HG03139 (cell line): ENCODE results near the gene BDKRB1.

ENCODE experiments used
- ATAC-seq: cut with Tn5 transposase; IDR thresholded peaks from one replicate; pipeline ENCODE4 v1.9.1; 2021; ENCODE audit not compliant: unreplicated experiment

BDKRB1 gene

DNA sequence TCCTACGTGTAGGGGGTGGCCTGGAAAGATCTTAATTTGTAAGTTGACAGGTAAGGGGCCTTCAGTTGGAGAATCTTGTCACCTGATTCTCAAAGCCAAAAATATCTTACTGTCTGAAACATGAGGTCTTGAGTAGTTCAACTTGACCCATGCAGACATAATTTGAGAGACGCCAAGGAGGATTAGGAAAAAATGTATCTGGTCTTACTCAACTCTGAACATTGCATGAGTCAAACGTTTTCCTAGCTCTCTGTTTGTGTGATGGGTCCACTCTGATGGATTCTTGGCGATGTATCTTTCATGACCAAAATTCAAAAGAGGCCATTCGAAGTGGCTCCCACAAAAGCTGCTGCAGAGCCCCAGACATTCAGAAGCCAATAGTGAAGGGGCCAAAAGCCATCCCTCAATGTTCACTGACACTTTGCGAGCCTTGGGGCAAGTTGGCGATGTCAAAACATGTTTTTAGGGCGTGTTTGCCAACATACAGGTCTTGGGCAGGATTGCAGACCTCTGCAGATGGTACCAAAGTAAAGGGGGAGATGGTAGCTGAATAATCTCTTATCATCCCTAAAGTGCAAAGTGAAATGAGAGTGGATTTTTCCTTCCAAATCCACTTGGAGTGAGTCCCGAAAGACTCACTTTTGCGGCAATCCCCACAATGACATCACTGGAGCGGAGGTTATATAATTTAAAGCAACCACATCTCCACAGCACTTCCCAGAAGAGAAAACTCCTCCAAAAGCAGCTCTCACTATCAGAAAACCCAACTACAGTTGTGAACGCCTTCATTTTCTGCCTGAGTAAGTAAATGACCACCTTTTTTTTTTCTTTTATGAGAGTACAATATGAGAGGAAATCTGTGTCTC lies at the start of gene BDKRB1:
TSS of gene BDKRB1 (plus strand) at position 710 of the 866 bp plus-strand sequence. CDS start 7,473 bp downstream, outside the sequence.
- no peak for ATAC-seq

DNA sequence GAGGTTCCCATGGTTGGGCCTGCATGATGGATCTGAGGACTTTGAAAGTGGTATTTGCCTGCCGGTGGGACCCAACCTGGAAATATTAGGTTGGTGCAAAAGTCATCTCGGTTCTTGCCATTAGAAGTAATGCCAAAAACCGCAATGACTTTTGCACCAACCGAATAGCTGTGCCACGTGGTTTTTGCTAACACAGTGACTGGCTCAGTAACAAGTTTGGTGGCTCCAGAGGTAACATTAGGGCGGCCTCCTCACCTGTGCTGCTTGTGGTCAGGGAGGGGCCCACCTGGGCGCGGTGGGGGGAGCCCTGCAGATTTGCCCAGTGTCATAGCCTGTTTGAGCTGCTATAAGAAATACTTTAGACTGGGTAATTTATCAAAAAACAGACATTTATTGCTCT lies 49.5 kb upstream of the BDKRB1 start:
- no peak for ATAC-seq

DNA sequence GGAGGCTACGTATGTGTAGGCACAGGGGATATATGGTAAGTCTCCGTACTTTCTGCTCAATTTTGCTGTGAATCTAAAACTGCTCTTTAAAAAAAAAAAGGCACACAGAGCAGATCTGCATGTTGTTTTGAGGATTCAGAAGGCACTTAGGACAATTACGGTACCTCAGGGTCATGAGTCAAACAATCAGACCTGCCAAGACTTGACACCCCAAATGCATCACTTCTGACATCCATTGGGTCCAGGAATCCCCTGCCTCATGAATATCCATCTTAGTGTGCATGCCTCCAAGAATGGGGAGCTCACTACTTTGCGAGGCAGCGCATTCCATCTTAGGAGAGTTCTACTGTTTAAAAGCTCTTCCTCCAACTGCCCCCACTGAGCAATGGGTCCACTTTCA lies 48.3 kb upstream of the BDKRB1 start:
- no peak for ATAC-seq

DNA sequence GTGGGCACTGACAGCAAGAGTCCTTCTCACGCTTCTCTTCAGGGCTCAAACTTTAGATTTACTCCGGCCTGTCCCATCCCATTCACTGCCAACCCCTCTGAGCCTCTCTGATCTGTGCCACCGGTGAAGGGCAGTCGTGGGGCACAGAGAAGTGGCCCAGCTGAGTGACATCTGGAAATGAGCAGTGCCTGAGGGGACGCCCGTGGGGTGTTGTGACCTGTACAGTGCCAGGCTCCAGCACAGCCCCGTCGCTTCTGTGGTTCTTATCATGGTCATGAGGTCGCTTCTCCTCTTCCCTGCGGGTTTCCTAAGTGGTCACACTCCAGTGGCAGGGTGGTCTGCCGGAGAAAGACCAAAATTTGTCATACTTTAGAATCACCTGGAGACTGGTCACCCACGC lies 47.3 kb upstream of the BDKRB1 start:
- ATAC-seq: no peak

DNA sequence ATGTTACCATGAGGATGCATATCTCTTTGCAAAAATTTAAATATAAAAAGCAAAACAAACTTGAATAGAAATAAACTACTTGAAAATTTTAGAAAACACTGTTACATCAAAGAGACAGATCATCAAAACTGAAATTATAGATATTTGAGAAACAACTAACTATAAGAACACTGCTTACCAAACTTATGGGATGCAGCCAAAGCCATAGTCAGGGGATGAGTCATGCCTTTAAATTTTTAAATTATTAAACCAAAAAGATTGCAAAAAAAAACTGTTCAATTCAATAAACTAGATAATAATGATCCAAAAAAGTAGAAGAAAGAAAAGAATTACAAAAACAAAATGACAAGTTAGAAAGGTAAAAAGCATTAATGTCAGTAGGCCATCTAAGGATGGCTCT lies 43.9 kb upstream of the BDKRB1 start:
- no peak for ATAC-seq

DNA sequence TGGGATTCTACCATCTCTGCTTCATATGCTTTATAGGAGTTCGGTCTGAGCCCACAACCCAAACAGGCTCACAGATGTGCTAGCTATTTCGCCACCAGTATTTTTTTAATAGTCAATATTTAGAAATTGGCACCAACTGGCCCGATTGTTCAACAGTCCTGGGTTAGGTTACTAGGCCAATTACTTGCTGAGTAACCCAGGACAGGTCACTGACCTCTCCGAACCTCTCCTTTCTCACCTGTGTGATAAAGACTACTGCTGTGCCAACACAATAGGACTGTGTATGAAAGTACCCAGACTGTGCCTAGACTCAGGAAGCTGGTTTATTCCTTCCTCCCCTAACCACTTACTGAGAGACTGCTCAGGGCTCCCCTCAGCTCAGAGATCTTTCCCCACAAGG lies 43.1 kb upstream of the BDKRB1 start:
- ATAC-seq: no peak

DNA sequence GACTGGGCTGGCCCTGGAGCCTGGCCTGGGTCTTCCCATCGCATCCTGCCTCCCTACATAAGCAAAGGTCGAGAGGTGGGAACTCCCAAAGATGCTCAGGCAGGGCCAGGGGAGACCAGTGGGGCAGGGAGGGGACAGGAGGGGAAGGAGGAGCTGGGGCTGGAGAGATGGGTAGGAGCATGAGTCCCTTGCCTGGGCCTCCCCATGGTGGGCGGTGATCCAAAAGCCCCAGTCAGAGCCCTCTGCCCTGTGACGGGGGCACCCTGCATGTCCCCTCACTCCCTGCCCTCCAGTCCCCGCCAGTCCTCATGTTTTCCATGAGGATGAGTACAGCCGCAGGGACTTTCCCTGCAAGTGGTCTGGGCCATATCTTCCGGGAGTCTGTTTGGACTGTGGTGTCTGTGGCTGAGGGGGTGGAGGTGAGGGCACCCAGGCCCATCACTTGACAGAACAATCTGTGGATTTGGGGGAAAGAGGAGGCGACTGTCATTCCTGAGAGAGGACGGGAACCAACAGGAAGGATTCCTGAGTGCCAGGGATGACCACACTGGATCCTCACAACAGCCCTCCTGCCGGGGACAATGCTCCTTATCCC lies 42.0 kb upstream of the BDKRB1 start:
- ATAC-seq: no peak

DNA sequence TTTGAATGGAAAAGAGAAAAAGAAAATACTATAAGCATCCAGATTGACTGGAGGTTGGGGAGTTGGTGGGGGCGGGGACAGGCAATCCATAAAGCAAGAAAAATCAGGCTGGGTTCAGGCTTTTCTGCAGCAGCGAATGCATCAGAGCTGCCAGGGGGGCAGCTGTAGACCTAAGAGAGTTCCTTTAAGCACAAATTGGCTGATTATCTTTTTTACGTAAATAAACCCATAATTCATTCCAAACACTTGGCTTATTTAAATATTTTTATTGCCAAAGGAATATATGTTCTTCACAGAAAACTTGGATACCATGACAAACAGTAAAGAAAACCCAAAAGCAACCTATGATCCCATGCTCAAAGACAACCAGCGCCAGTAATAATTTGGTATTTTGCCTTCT lies 41.2 kb upstream of the BDKRB1 start:
- no peak for ATAC-seq

DNA sequence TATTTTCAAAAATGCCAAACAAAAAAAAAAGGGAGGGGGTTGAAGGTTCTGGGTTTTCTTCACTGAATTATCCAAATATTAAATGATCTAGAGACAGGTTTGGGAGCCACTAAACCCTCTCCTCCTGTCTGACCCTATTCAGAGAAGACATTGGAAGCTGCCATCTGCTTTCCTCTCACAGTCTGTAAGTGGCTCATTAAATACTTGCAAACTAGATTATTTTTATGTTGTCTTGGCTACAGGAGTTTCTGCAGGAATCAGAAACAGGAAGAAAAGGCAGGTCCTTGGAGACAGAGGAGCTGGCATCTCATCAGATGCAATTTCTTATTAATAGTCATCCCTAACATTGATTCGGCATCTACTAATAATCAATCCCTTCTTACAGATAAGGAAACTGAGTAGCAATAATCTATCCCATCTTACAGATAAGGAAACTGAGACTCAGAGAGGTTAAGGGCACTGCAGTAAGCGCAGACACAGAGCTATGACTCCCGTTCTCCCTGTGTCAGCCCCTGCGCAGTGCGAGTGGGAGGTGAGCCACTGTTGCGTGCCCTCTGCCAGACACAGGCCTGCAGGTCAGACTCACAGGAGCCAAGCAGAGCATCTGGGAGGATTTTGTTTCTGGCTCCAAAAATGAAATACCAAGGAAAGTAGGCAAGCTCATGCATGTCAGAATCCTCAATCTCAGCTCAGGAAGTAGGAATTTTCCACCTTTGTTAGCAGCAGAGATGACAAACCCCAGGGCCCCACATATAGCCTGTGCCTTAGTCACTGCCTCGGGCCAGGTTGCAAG lies 40.4 kb upstream of the BDKRB1 start:
- ATAC-seq: no peak

DNA sequence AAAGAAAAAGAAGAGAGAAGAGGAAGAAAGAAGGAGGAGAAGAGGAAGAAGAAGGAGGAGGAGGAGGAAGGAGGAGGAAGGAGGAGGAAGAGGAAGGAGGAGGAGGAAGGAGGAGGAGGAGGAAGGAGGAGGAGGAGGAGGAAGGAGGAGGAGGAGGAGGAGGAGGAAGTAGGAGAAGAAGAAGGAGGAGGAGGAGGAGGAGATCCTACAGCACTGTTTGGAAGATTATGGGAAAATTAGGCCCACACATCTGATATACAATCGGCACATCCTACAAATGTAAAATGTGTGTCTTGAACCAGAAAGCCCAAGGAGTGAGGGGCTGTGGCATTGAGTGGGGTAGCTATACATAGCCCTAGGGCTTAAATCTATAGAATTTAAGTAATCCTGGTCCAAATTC lies 39.4 kb upstream of the BDKRB1 start:
- ATAC-seq: no peak

DNA sequence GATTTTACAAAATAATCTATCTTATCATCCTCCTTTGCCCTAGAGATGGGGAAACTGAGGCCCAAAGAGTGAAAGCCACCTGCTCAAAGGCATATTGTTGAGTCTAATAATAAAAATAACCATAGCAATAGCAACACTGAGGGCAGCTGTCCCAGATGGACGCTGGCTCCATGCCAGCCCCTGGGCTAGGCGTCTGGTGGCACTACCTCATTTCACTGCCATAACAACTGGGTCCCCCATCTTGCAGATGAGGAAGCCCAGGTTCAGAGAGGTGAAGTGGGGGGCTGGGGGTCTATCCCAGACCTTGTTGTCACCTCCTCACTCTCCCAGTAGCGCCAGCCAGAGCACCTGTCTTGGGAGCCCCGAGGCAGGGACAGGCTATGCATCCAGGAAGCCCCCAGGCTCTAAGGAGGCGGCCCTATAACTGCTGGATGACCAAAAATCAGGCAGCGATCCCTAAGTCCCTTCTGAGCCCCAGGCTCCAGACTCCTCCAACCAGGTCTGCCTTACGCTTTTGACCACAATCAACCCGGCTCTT lies 38.6 kb upstream of the BDKRB1 start:
- no peak for ATAC-seq

DNA sequence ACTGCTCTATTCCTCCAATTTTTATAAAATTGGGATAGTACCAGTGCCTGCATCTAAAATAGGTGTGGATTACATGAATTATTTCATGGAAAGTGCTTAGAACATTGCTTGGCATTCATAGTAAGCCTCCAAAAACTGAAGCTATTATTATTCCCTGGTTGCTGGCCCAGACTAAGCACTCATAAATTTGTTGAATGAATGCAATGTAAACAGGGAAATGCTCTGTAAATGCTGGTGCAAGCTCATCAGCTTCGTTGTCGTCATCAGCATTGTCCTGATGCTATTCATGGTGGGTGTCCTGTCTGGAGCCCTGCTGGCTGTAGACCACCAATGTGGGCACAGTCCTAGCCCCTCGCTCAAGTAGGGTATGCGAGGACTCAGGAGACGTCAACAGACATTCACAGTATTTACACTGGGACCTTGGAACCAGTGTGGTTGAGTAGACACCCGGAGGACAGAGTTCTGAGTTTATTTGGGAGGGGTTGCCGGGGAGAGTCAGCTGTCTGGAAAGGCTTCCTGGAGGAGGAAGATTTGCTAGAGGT lies 34.8 kb upstream of the BDKRB1 start:
- no peak for ATAC-seq

DNA sequence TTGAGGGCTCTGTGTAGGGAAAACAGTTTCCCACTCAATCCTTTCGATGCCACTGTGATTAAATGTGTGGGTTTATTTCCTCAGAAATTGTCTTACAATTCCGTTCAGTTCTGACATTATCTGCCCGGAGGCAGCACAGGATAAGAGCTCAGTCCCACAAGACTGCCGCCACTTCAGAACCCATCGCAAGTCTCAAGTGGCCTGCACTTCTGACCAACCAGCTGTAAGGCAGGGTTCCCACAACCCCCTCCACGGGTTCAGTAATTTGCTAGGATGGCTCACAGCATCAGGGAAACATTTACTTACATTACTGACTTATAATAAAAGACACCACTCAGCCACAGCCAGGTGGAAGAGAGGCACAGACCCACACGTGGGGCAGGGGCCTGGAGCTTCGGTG lies 34.2 kb upstream of the BDKRB1 start:
- no peak for ATAC-seq

DNA sequence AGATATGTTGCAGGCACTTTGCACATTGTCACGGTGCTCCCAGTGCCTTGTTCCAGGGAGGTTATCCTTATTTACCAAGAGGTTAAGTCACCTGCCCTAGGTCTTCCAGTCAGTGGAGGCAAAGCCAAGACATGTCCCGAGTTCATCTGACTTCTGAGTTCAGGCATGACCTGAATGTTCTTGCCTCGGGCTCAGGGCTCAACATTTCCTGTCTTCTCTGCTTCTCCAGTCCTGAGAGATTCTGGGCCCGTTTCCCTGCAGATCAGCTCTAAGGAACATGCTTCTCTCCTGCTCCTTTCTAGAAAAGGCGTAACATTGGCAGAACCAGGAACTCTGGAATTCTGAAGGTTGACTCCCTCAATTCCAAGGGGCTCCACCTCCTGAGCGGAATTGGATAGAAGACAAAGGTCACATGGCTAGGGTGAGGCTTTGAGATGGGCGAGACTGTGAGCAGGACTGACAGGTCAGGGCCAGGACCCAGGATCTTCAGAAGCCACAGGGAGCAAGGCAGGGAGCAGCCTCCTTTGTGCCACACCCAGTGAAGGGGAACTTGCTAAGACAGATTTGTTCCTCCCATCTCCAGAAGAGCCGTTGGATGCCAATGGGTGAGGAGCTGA lies 31.4 kb upstream of the BDKRB1 start:
- ATAC-seq: no peak

DNA sequence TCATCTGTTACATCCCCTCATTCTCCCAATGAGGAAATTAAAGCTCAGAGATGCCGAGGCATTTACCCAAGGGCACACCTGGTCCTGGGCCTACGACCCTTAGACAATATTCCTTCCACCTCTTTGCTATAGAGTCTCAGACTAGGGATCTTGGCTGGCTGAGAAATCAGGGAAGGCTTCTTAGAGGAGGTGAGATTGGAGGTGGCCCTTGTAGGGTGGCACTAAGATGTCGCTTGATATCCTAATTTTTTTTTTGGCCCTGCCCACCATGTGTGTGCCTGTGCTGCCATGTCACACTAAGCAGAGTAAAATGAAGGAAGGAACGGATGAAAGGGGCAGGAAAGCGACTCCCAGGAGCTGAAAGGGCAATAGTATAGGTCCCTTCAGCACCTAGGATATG lies 30.8 kb upstream of the BDKRB1 start:
- ATAC-seq: no peak

DNA sequence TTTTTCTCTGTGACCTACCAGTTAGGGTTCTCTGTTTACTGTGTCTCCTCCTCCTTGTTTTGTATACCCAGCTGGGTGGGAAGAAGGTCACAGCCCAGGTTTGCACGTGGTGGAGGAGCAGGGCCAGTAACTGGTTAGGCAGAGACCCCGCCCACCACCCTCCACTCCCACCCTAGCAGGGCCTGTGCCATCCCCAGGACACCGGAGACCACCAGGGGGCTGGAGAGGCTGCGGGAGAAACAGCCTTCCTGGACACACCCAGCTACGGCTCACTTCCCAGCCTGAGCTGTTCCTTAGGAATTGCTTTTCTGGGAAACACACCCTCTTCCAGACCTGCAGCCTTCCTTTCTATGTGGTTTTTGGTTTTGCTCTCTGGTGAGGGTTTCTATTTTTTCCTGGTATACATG lies 30.3 kb upstream of the BDKRB1 start:
- no peak for ATAC-seq

DNA sequence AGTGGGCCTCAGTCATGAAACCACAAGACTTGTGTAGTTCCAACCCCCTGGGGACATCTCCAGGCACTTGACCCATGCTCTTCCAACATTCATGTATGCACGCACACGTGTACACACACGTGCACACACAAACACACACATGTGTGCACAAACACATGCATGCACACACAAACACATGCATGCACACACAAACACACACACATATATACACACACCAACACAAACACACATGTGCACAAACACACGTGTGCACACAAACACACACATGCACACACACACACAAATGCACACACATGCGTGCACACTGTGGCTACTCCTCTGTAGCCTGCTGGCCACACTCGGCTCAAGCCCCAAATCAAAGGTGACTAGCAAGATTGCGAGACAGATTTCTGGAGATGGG lies 28.6 kb upstream of the BDKRB1 start:
- ATAC-seq: no peak

DNA sequence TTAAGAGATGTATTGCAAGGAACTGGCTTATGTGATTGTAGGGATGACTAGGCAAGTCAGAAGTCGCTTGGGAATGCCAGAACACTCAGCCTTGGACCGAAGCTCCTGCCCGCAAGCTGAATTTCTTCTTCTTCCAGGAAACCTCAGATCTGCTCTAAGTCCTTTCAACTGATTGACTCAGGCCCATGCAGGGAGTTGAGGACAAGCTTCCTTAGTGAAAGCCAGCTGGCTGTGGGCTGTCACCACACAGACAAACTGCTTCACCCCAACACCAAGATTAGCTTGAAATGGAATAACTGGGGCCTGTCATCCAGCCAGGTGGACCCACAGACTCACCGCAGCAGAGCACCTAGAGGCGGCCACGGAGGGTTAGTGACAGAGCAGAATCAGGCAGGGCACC lies 26.7 kb upstream of the BDKRB1 start:
- ATAC-seq: no peak

DNA sequence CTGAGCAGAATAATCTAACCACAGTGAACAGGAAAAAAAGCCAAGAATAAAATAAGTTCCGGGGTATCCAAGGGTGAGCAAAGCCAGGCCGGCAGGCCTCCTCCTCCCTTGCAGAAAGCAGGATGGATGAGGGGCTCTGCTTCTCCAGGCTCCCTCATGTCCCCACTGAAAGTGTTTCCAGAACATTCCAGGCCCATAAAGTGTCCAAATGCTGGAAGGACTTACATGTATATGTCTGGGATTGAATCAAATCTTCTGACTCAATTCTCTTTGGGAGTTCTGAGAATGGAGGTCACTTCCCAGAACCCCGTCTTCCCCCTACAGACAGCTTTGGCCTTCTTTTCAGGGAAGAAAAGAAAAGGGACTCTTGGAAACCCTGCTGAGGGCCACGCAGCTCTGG lies 25.0 kb upstream of the BDKRB1 start:
- no peak for ATAC-seq

DNA sequence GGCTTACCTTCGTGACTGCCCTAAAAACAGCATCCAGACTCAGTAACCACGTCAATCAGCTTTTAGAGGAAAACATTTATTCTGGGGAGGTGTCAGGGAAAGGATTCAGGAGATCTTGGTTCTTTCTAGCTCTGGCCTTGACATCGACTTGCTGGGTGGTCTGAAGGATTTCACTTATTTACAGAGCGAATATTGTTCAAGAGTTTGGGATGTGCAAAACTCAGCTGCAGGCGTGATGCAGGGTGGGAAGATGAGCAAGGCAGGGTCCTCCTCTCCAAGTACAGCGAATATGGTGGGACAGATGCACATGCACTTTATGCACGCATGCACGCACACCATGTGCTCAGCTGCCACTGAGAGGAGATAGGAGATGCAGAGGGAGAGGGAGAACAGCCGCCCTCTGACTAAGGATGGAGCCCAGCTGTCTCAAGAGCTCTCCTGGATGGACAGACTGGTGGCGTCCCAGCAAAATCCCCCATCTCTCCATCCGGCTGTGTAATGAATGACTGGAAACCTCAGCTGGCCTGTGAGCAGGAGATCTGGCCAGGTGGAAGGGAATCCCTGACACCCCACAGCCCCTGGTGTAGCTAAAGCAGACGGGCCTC lies 24.4 kb upstream of the BDKRB1 start:
- no peak for ATAC-seq

DNA sequence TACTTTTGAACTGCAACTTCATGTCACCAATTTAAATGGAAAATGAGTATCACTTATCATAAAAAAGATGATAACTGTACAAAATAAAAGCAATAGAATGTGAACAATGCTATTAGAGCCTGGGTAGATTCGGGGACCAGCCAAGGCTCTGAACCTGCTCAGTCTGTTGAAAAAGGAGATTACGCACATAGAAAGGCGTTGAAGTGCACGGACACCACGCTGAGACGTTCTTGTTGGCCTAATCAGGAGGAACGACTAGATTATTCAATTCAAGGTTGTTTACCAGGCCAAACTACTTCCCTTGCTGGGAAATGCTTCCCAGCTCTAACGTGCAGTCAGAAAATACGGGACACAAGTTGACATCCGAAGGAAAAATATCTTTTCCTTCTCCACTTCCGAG lies 23.5 kb upstream of the BDKRB1 start:
- ATAC-seq: no peak
